ENCODE results near the gene NINL. TPM values are rescaled to one million over a fixed set of nuclear protein-coding genes. Genes with fewer than 3 reads are reported as not detected.

The NINL gene
- total and polyA plus RNA-seq, 2 of the 4 experiments (the other 2 are of a cell fraction): 3.0 to 10.4 TPM

DNA sequence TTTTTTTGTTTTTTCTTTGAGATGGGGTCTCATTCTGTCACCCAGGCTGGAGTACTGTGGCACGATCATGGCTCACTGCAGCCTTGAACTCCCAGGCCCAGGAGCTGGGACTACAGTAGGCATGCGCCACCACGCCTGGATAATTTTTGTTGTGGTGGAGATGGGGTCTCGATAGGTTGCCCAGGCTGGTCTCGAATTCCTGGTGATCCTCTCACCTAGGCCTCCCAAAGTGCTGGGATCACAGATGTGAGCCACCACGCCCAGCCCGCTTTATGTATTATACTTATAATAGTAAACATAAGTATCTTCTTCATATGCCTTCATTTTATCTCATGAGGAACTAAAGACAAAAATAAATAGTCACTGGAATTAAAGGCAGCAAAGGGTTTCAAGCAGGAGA lies 114.3 kb downstream of the NINL start:
- TF ChIP-seq NFE2L2 (IDR thresholded peaks at IDR 0.05; ENCODE audit: low read depth, low read length): no peak
- TF ChIP-seq SMC3 (IDR thresholded peaks at IDR 0.05; ENCODE audit: low read depth, low read length): no peak
- no peak for TF ChIP-seq POLR2A (IDR thresholded peaks at IDR 0.05; ENCODE audit: low read depth, low read length)
- no peak for TF ChIP-seq MAZ (IDR thresholded peaks at IDR 0.05; ENCODE audit: borderline replicate concordance, low read depth, low read length)
- TF ChIP-seq, protein P1, sequence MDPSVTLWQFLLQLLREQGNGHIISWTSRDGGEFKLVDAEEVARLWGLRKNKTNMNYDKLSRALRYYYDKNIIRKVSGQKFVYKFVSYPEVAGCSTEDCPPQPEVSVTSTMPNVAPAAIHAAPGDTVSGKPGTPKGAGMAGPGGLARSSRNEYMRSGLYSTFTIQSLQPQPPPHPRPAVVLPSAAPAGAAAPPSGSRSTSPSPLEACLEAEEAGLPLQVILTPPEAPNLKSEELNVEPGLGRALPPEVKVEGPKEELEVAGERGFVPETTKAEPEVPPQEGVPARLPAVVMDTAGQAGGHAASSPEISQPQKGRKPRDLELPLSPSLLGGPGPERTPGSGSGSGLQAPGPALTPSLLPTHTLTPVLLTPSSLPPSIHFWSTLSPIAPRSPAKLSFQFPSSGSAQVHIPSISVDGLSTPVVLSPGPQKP (IDR thresholded peaks at IDR 0.05; ENCODE audit: borderline replicate concordance, low read depth, low read length): no peak
- no peak for TF ChIP-seq MAFK (IDR thresholded peaks at IDR 0.05; ENCODE audit: low read depth, low read length)
- no peak for TF ChIP-seq RCOR1 (IDR thresholded peaks at IDR 0.05; ENCODE audit: insufficient replicate concordance, low read length)
- TF ChIP-seq CHD1 (IDR thresholded peaks at IDR 0.05; ENCODE audit: low read depth, low read length): no peak
- TF ChIP-seq MXI1 (IDR thresholded peaks at IDR 0.05; ENCODE audit: borderline replicate concordance, low read depth, low read length): no peak
- BruUV-seq (replicated peaks): no TSS peak
- Histone ChIP-seq H3K27me3 (ENCODE audit: control insufficient read depth, insufficient read depth, low read length) (no peaks in the 10 kb centered on the region), H3K4me1 (ENCODE audit: control insufficient read depth, insufficient read depth, low read length) (no peaks in the 10 kb centered on the region), H2BK15ac (ENCODE audit: low read depth, low read length) (no peak overlapping the region), H3K4me2 (ENCODE audit: low read depth, low read length) (no peak overlapping the region), H3K4ac (ENCODE audit: low read depth, low read length) (no peak overlapping the region), H4K91ac (ENCODE audit: insufficient read depth, low read depth, low read length) (no peak overlapping the region), H2BK5ac (ENCODE audit: low read depth, low read length, poor library complexity, severe bottlenecking) (no peak overlapping the region), H3K56ac (ENCODE audit: extremely low read depth, insufficient read depth, low read length) (no peak overlapping the region), H2AFZ (replicated peaks; ENCODE audit: low read length, poor library complexity) (no peak overlapping the region), H2AK5ac (ENCODE audit: low read depth, low read length) (no peak overlapping the region), H3K79me1 (ENCODE audit: low read depth in 1 of 2, low read length in 2 of 2) (peaks cover 4 to 13% of the 10 kb centered on the region in 2 experiments; a peak in 3 of 4 replicates), H3K18ac (ENCODE audit: low read depth, low read length) (no peak overlapping the region), H3K9me1 (ENCODE audit: insufficient read depth, low read length) (no peaks in the 10 kb centered on the region), H2BK120ac (ENCODE audit: low read depth, low read length) (no peak overlapping the region), H3K9me3 (ENCODE audit: control insufficient read depth, insufficient read depth, low read length) (no peaks in the 10 kb centered on the region), H3K36me3 (ENCODE audit: control insufficient read depth, insufficient read depth, low read length) (peaks cover 31% of the 10 kb centered on the region), H2AK9ac (replicated peaks; ENCODE audit: low read depth, low read length, poor library complexity) (no peak overlapping the region), H4K8ac (ENCODE audit: low read depth in 2 of 2, low read length in 2 of 2) (no peak overlapping the region), H2BK20ac (ENCODE audit: low read depth, low read length) (no peak overlapping the region), H3K9ac (ENCODE audit: low read depth, low read length) (no peak overlapping the region), H3K4me3 (ENCODE audit: insufficient read depth, low read depth, low read length) (no peak overlapping the region), H3K14ac (replicated peaks; ENCODE audit: low read depth, low read length) (no peak overlapping the region), H3K23ac (ENCODE audit: low read depth, low read length) (no peak overlapping the region), H3K27ac (ENCODE audit: insufficient read depth, low read length) (no peak overlapping the region), H4K5ac (ENCODE audit: low read depth, low read length) (no peak overlapping the region), H4K20me1 (ENCODE audit: insufficient read depth, low read length) (peaks cover 3% of the 10 kb centered on the region; the same call in 1 of the 2 replicates)
- intact Hi-C loops (cut with micrococcal nuclease) (no loop called here), dilution Hi-C loops (cut with HindIII; ENCODE audit: low sequenced_read_pairs, unreplicated experiment) (no loop called here), in situ Hi-C loops (cut with MboI; ENCODE audit: low sequenced_read_pairs) (no loop called here)
- no peak for DNase-seq
- no peak for ATAC-seq (ENCODE audit: low read depth)
- ChIA-PET POLR2A (ENCODE audit: unreplicated experiment) (no interaction called here), CTCF (interaction anchor here (1.3 kb wide), 1 partner anchor 14 kb away, joined by 3 read pairs; no protein-coding TSS in a partner anchor)
- no CpG with 5 or more reads among the region's 7 CpGs for WGBS, 2 experiments (ENCODE audit: extremely low coverage in 2 of 2, insufficient read length in 1 of 2)
